HepG2 (cell line): ENCODE data around the gene SLC18A2. TPM values are rescaled to one million over a fixed set of nuclear protein-coding genes. Genes with fewer than 3 reads are reported as not detected.

ENCODE experiments used
- ATAC-seq: fragments of 200-7000 bp; cut with Tn5 transposase; 3 replicates; pipeline ENCODE4 v1.9.1; 2020; ENCODE audit warnings: mild to moderate bottlenecking, moderate library complexity
- BruUV-seq: library from RNA; stranded (reverse); fragments of 400-500 nt; replicated peaks from 2 replicates; lab custom pipeline; 2021; lab: Mats Ljungman, UMichigan
- CTCF ChIA-PET: fragments of 300-600 bp; formaldehyde crosslinking; extraction: SDS; loops from one replicate; lab custom pipeline; 2021; ENCODE audit warnings: low total read pairs, inconsistent platforms, low intra/inter-chr PET ratio; lab: Yijun Ruan, JAX
- POLR2A ChIA-PET: fragments of 350-600 bp; sonication (Branson Sonifier 250); formaldehyde crosslinking; loops from one replicate; lab custom pipeline; 2020; ENCODE audit warnings: antibody characterized with exemption, inconsistent platforms; lab: Yijun Ruan, JAX
- DNase-seq: peaks from one replicate; pipeline ENCODE4 v3.0.0-alpha.2; 2015; ENCODE audit warnings: low spot score
- FAIRE-seq: peaks from 3 replicates; lab custom pipeline; 2011; peaks lifted over from hg19 to GRCh38; lab: Jason Lieb, UNC
- H2AFZ ChIP-seq: one replicate; pipeline ENCODE4 v1.6.1; 2011; ENCODE audit warnings: low read length, inconsistent platforms
- H3K27ac ChIP-seq: fragments of 300-600 bp; 3 replicates; pipeline ENCODE4 v1.8.0; 2011; ENCODE audit warnings: mixed run types, mild to moderate bottlenecking, mixed read lengths, low read length, inconsistent platforms; ENCODE audit not compliant: insufficient read depth; ENCODE audit errors: extremely low read length
- H3K27me3 ChIP-seq, 2 experiments: fragments of 200-600 bp in 1 of 2; 2 replicates in 1 of 2; 3 replicates in 1 of 2; pipeline versions ENCODE4 v1.6.0 to v1.8.0; 2011; ENCODE audit warnings: low read length in 2 of 2, mild to moderate bottlenecking in 2 of 2, moderate library complexity in 2 of 2, inconsistent platforms in 1 of 2; ENCODE audit not compliant: insufficient read depth in 2 of 2, control insufficient read depth in 1 of 2
- H3K36me3 ChIP-seq, 2 experiments: fragments of 200-600 bp in 1 of 2; replicated peaks in 1 of 2; 2 replicates in 1 of 2; 3 replicates in 1 of 2; pipeline versions ENCODE4 v1.5.1 to v1.8.0; 2011; ENCODE audit warnings: low read length in 2 of 2, inconsistent platforms in 1 of 2; ENCODE audit not compliant: insufficient read depth in 2 of 2, control insufficient read depth in 1 of 2
- H3K4me1 ChIP-seq: 2 replicates; pipeline ENCODE4 v1.5.1; 2012; ENCODE audit warnings: low read length, inconsistent platforms; ENCODE audit not compliant: insufficient read depth
- H3K4me2 ChIP-seq: 2 replicates; pipeline ENCODE4 v1.6.0; 2011; ENCODE audit warnings: low read depth, low read length, inconsistent platforms
- H3K4me3 ChIP-seq, 3 experiments: fragments of 200-600 bp in 1 of 3; sonication (generic), shearing (Covaris generic) in 1 of 3; replicated peaks in 1 of 3; 2 replicates each; pipeline ENCODE4 v1.5.1; 2011 to 2016; ENCODE audit warnings: low read length in 3 of 3, inconsistent platforms in 2 of 3, low read depth in 2 of 3, mild to moderate bottlenecking in 2 of 3, control low read depth in 1 of 3, mixed read lengths in 1 of 3; ENCODE audit not compliant: insufficient read depth in 1 of 3
- H3K79me2 ChIP-seq: one replicate; pipeline ENCODE4 v1.6.1; 2011; ENCODE audit warnings: low read length, inconsistent platforms; ENCODE audit not compliant: insufficient read depth
- H3K9ac ChIP-seq: 2 replicates; pipeline ENCODE4 v1.6.0; 2011; ENCODE audit warnings: mild to moderate bottlenecking, low read depth, low read length, inconsistent platforms; ENCODE audit not compliant: insufficient read depth
- H3K9me3 ChIP-seq: 2 replicates; pipeline ENCODE4 v1.5.1; 2012; ENCODE audit warnings: mild to moderate bottlenecking, low read length
- H4K20me1 ChIP-seq: 2 replicates; pipeline ENCODE4 v1.6.0; 2011; ENCODE audit warnings: inconsistent platforms, mild to moderate bottlenecking, low read length, moderate library complexity; ENCODE audit not compliant: insufficient read depth
- ATF7 ChIP-seq, 2 experiments: fragments of 450-650 bp in 1 of 2; sonication (generic) in 1 of 2; formaldehyde crosslinking in 1 of 2; IDR thresholded peaks; 2 replicates each; pipeline versions ENCODE4 v1.4.0 to v1.6.1; 2016 to 2020; ENCODE audit warnings: antibody characterized with exemption in 1 of 2, mild to moderate bottlenecking in 1 of 2, missing genetic modification reagents in 1 of 2
- CEBPB ChIP-seq: IDR thresholded peaks from 2 replicates; pipeline ENCODE4 v1.6.1; 2011; ENCODE audit warnings: low read depth, low read length, improper control_type of control experiment, borderline replicate concordance
- FOSL2 ChIP-seq: sonication (generic); formaldehyde crosslinking; IDR thresholded peaks from 2 replicates; pipeline ENCODE4 v1.4.0; 2020; ENCODE audit warnings: missing genetic modification reagents
- ZNF407 ChIP-seq: sonication (generic); formaldehyde crosslinking; IDR thresholded peaks from one replicate; pipeline ENCODE4 v1.5.1; 2020; ENCODE audit warnings: mild to moderate bottlenecking, missing genetic modification reagents; ENCODE audit errors: not compliant biosample characterization
- whole genome bisulfite sequencing: methylation state at CpG from one replicate; pipeline ENCODE4 v1.1.6; 2017; ENCODE audit warnings: low lambda C conversion rate; 5-methylcytosine and 5-hydroxymethylcytosine counted together
- in situ Hi-C: cut with HindIII; loops from 2 replicates; pipeline ENCODE4 v1.10.0; 2017; ENCODE audit warnings: low pct_unique_long_range_greater_than_20kb; ENCODE audit not compliant: extremely low pct_ligation_motif_present
- intact Hi-C: fragments of 100-400 bp; cut with micrococcal nuclease; formaldehyde crosslinking; loops from one replicate; pipeline ENCODE4 v1.10.0; 2022; ENCODE audit not compliant: unreplicated experiment
- polyA plus RNA-seq, 8 experiments: library from polyadenylated mRNA; depleted of rRNA in 3 of 8; stranded (reverse) in 7 of 8; unstranded in 1 of 8; fragments of >200 nt; fragmentation: Illumina TruSeq in 4 of 8; extraction: Trizol in 4 of 8; gene quantifications; 2 replicates each; pipeline versions ENCODE4 v1.2.1 to v1.2.3, GENCODE V29; 2011 to 2016; ENCODE audit warnings: low read depth in 4 of 8, missing spikeins in 1 of 8, mixed read lengths in 1 of 8; ENCODE audit not compliant: insufficient read depth in 1 of 8
- total RNA-seq, 5 experiments: library from RNA; depleted of rRNA; stranded (reverse); fragments of >200 nt; fragmentation: Illumina TruSeq; extraction: Trizol; gene quantifications; 2 replicates each; pipeline ENCODE4 v1.2.3, GENCODE V29; 2016; ENCODE audit warnings: low read depth in 1 of 5
- TF ChIP-seq, protein P1 (sequence below): sonication (generic); formaldehyde crosslinking; IDR thresholded peaks from 2 replicates; pipeline ENCODE4 v1.4.0; 2020; ENCODE audit warnings: mild to moderate bottlenecking, missing genetic modification reagents

The SLC18A2 gene
- total and polyA plus RNA-seq, 2 of the 13 experiments (the other 11 are each of a cell fraction or from before 2014, with no cell fraction given) = not detected

- Histone ChIP-seq H3K36me3 (peaks cover 0 to 4% of the 10 kb centered on the region in 2 experiments; a peak in 3 of 5 replicates), H4K20me1 (no peaks in the 10 kb centered on the region), H3K4me1 (no peaks in the 10 kb centered on the region), H3K27me3 (no peaks in the 10 kb centered on the region), H3K4me2 (no peak overlapping the region), H3K9ac (no peak overlapping the region), H2AFZ (no peak overlapping the region), H3K4me3 (no peak overlapping the region), H3K9me3 (no peaks in the 10 kb centered on the region), H3K79me2 (peaks cover 3% of the 10 kb centered on the region)
- DNase-seq (no peak), FAIRE-seq (no peak), ATAC-seq (no peak)
- BruUV-seq = no TSS peak
- POLR2A ChIA-PET = no interaction called here
- TF ChIP-seq CEBPB = peak; percentile 31; the same call in 1 of the 2 replicates
- TF ChIP-seq ZNF407 (CRISPR knock-in tag) = no peak
- TF ChIP-seq, protein P1, sequence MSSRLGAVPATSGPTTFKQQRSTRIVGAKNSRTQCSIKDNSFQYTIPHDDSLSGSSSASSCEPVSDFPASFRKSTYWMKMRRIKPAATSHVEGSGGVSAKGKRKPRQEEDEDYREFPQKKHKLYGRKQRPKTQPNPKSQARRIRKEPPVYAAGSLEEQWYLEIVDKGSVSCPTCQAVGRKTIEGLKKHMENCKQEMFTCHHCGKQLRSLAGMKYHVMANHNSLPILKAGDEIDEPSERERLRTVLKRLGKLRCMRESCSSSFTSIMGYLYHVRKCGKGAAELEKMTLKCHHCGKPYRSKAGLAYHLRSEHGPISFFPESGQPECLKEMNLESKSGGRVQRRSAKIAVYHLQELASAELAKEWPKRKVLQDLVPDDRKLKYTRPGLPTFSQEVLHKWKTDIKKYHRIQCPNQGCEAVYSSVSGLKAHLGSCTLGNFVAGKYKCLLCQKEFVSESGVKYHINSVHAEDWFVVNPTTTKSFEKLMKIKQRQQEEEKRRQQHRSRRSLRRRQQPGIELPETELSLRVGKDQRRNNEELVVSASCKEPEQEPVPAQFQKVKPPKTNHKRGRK (CRISPR knock-in tag) = no peak
- TF ChIP-seq ATF7 (IDR thresholded peaks at IDR 0.05) = no peak
- TF ChIP-seq ATF7 (CRISPR knock-in tag; IDR thresholded peaks at IDR 0.05) = no peak
- no peak for TF ChIP-seq FOSL2 (CRISPR knock-in tag)
- TF ChIP-seq, all 625 proteins: peak for 1
- in situ Hi-C loops = no loop called here
- CTCF ChIA-PET = no interaction called here
- H3K27ac ChIP-seq = no peak overlapping the region
- WGBS = 100% methylated on average over 2 of the region's 2 CpGs
- intact Hi-C loops = no loop called here
Measured at GRCh38 chr10:117294735-117295134, 53.8 kb downstream of the SLC18A2 start.
